ENCODE measurements around the gene PRR15L.

The PRR15L gene

GRCh38 chr17:47959825-47960655 lies 2.4 kb upstream of the PRR15L start:
- no peak for DNase-seq (ENCODE audit: low read depth)

- DNase-seq (ENCODE audit: low read depth): no peak
Observed at GRCh38 chr17:47956791-47957590, 692 bp downstream of the PRR15L start.

GRCh38 chr17:47955497-47956461 lies 1.9 kb downstream of the PRR15L start:
- no peak for DNase-seq (ENCODE audit: low read depth)

GRCh38 chr17:47953909-47954308 lies 3.8 kb downstream of the PRR15L start:
- DNase-seq (ENCODE audit: low read depth): no peak

- no peak for DNase-seq (ENCODE audit: low read depth)
Observed at GRCh38 chr17:47952171-47953021, 5.3 kb downstream of the PRR15L start.

- no peak for DNase-seq (ENCODE audit: low read depth)
Observed at GRCh38 chr17:47950448-47950847, 7.2 kb downstream of the PRR15L start.

GRCh38 chr17:47949946-47950345 lies 7.7 kb downstream of the PRR15L start:
- no peak for DNase-seq (ENCODE audit: low read depth)

GRCh38 chr17:47949197-47949759 lies 8.4 kb downstream of the PRR15L start:
- peak; percentile 66 for DNase-seq (ENCODE audit: low read depth)

- no peak for DNase-seq (ENCODE audit: low read depth)
Observed at GRCh38 chr17:47948706-47949196, 8.9 kb downstream of the PRR15L start.

GRCh38 chr17:47946929-47947397 lies 10.7 kb downstream of the PRR15L start:
- DNase-seq (ENCODE audit: low read depth): peak; percentile 56

- DNase-seq (ENCODE audit: low read depth): no peak
Observed at GRCh38 chr17:47946516-47946915, 11.2 kb downstream of the PRR15L start.

- DNase-seq (ENCODE audit: low read depth): no peak
Observed at GRCh38 chr17:47945529-47946508, 11.9 kb downstream of the PRR15L start.

- DNase-seq (ENCODE audit: low read depth): no peak
Observed at GRCh38 chr17:47945080-47945479, 12.6 kb downstream of the PRR15L start.

- no peak for DNase-seq (ENCODE audit: low read depth)
Observed at GRCh38 chr17:47942568-47942967, 15.1 kb downstream of the PRR15L start.

GRCh38 chr17:47942096-47942510 lies 15.6 kb downstream of the PRR15L start:
- no peak for DNase-seq (ENCODE audit: low read depth)

- peak; percentile 90 for DNase-seq (ENCODE audit: low read depth)
Observed at GRCh38 chr17:47941246-47942095, 16.2 kb downstream of the PRR15L start, which contains the start of gene PNPO. PNPO (plus strand) TSS chr17:47941571; CDS start chr17:47941676, 105 bp downstream.

GRCh38 chr17:47937941-47938340 lies 19.7 kb downstream of the PRR15L start:
- no peak for DNase-seq (ENCODE audit: low read depth)

GRCh38 chr17:47935961-47936360 lies 21.7 kb downstream of the PRR15L start:
- DNase-seq (ENCODE audit: low read depth): no peak
